D721Med (cell line): Measurements from ENCODE around the gene ATP6V0D1.

Experiments
- DNase-seq: peaks from one replicate; pipeline ENCODE4 v3.0.0; 2011; ENCODE audit warnings: low spot score; ENCODE audit not compliant: insufficient read length
- FAIRE-seq: peaks from 2 replicates; lab custom pipeline; 2011; peaks lifted over from hg19 to GRCh38; lab: Jason Lieb, UNC
- CTCF ChIP-seq: IDR thresholded peaks from 2 replicates; pipeline ENCODE4 v1.5.1; 2012; ENCODE audit warnings: mild to moderate bottlenecking, control low read depth; ENCODE audit not compliant: insufficient read depth; ENCODE audit errors: missing control alignments

ATP6V0D1 gene

GRCh38 chr16:67443265-67443664 is 37.7 kb downstream of the ATP6V0D1 start:
- no peak for FAIRE-seq
- no peak for TF ChIP-seq CTCF
- no peak for DNase-seq

GRCh38 chr16:67442581-67443255 is 38.2 kb downstream of the ATP6V0D1 start:
- FAIRE-seq: no peak
- TF ChIP-seq CTCF: no peak
- no peak for DNase-seq

- TF ChIP-seq CTCF: no peak
- FAIRE-seq: no peak
- DNase-seq: no peak
Measured at GRCh38 chr16:67441907-67442306, 39.0 kb downstream of the ATP6V0D1 start.

GRCh38 chr16:67441271-67441753 is 39.6 kb downstream of the ATP6V0D1 start:
- FAIRE-seq (no peak), DNase-seq (no peak)
- no peak for TF ChIP-seq CTCF

- DNase-seq (no peak), FAIRE-seq (no peak)
- TF ChIP-seq CTCF: no peak
Measured at GRCh38 chr16:67438824-67439393, 42.0 kb downstream of the ATP6V0D1 start.

GRCh38 chr16:67438098-67438791 is 42.7 kb downstream of the ATP6V0D1 start:
- DNase-seq: no peak
- no peak for FAIRE-seq
- TF ChIP-seq CTCF: no peak
